ENCODE measurements around the gene PKP2.
"Not testable (repeated sequence)": the region's sequence is repeated elsewhere in the genome, so short reads cannot be mapped to it uniquely, and the experiment has no call there.

PKP2 gene

GRCh38 chr12:32881702-32882101, 14.9 kb downstream of the PKP2 start:
- CTCF ChIA-PET = interaction anchor here (1.0 to 1.4 kb wide), 2 partner anchors 11 to 120 kb away, joined by 3 read pairs; no protein-coding TSS in a partner anchor
- POLR2A ChIA-PET = no interaction called here

GRCh38 chr12:32881107-32881506, 15.5 kb downstream of the PKP2 start:
- no peak for DNase-seq (ENCODE audit: extremely low spot score)
- CTCF ChIA-PET = no interaction called here
- POLR2A ChIA-PET = no interaction called here
- no peak for TF ChIP-seq CTCF (IDR thresholded peaks at IDR 0.05; ENCODE audit: control extremely low read depth, extremely low read depth, low read depth, missing control alignments)

More at GRCh38 chr12:32881702-32882101, 14.9 kb downstream of the PKP2 start:
- TF ChIP-seq CTCF (IDR thresholded peaks at IDR 0.05; ENCODE audit: control extremely low read depth, extremely low read depth, low read depth, missing control alignments) = no peak
- no peak for DNase-seq (ENCODE audit: extremely low spot score)

GRCh38 chr12:32879066-32879465, 17.5 kb downstream of the PKP2 start:
- DNase-seq (ENCODE audit: extremely low spot score); POLR2A ChIA-PET; CTCF ChIA-PET: not testable (repeated sequence)

- CTCF ChIA-PET = interaction anchor here (1.2 kb wide), 1 partner anchor 122 kb away, joined by 3 read pairs; the partner anchor contains the start of gene YARS2
Measured at GRCh38 chr12:32877601-32878459, 18.7 kb downstream of the PKP2 start.

GRCh38 chr12:32876004-32876403, 20.6 kb downstream of the PKP2 start:
- ChIA-PET CTCF (interaction anchor here (0.9 kb wide), 1 partner anchor 18 kb away, joined by 3 read pairs; no protein-coding TSS in a partner anchor), POLR2A (no interaction called here)
- no peak for DNase-seq (ENCODE audit: extremely low spot score)
- no peak for TF ChIP-seq CTCF (IDR thresholded peaks at IDR 0.05; ENCODE audit: control extremely low read depth, extremely low read depth, low read depth, missing control alignments)

More at GRCh38 chr12:32877601-32878459, 18.7 kb downstream of the PKP2 start:
- TF ChIP-seq CTCF (IDR thresholded peaks at IDR 0.05; ENCODE audit: control extremely low read depth, extremely low read depth, low read depth, missing control alignments) = no peak
- no peak for DNase-seq (ENCODE audit: extremely low spot score)
- POLR2A ChIA-PET = no interaction called here

- POLR2A ChIA-PET = no interaction called here
Measured at GRCh38 chr12:32874975-32875374, 21.6 kb downstream of the PKP2 start.

More at GRCh38 chr12:32874975-32875374, 21.6 kb downstream of the PKP2 start:
- DNase-seq (ENCODE audit: extremely low spot score) = no peak
- TF ChIP-seq CTCF (IDR thresholded peaks at IDR 0.05; ENCODE audit: control extremely low read depth, extremely low read depth, low read depth, missing control alignments) = no peak
- CTCF ChIA-PET = interaction anchor here (0.9 kb wide), 1 partner anchor 17 kb away, joined by 3 read pairs; no protein-coding TSS in a partner anchor
